Measurements from ENCODE around the gene ROBO1. TPM values are rescaled to one million over a fixed set of nuclear protein-coding genes. Genes with fewer than 3 reads are reported as not detected.
"Not testable (repeated sequence)": the region's sequence is repeated elsewhere in the genome, so short reads cannot be mapped to it uniquely, and the experiment has no call there.

The ROBO1 gene
- total RNA-seq, 2 experiments from 2014 or later, result 1.6 to 2.1 TPM

DNA sequence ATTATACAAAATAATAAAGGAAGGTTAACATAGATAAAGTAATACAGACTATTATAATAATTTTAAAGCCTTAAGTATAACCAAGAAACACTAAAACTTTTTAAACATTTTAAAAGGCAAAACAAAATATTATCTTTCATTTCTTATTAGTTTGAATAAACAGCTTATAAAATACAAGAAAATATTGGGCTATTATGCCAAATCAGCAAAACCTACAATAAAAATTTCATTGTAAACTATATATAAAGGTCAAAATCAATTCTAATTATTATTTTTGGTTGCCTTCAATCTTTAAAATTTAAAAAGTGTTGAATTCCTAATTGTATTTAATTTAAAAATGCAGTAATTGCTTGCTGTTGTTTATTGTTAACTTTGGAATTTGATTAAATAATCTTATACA lies 430.0 kb downstream of the ROBO1 start:
- POLR2A ChIA-PET, result no interaction called here
- CTCF ChIA-PET, result no interaction called here

DNA sequence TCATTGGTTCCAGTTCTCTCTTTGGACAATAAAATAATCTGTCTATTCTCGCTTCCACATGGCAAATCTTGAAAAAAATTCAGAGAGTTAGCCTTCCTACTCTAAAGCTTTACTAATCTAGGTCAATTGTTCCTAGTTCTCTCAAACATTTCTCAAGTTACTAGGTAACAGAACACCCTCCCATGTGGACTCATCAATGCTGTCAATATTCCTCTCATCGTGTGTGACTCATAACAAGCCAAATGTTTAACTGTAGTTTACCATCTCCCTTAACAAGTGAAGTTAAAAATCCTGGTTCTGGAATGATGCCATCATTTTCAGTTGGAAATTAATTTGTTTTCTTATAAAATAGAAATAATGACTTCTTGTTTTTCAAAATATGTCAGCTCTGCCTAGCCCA lies 438.6 kb downstream of the ROBO1 start:
- POLR2A ChIA-PET, result no interaction called here
- CTCF ChIA-PET, result no interaction called here

DNA sequence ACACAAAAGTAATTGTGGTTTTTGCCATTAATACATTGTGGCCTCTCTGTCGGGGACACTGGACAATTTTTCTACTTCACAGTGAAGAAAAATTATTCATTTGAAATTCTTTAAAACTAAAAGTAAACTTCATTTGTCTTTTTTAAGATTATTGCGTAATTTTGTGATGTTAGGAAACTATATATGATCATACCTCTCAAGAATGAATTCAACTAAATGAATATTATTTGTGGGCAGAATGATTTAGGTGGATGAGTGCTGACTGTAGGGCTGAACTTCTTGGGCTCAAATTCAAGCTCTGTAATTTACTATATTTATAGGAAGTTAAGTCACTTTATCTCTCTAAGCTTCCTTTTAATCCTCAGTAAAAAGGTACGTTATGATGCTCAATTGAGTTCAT lies 441.2 kb downstream of the ROBO1 start:
- ChIA-PET POLR2A (no interaction called here), CTCF (no interaction called here)

DNA sequence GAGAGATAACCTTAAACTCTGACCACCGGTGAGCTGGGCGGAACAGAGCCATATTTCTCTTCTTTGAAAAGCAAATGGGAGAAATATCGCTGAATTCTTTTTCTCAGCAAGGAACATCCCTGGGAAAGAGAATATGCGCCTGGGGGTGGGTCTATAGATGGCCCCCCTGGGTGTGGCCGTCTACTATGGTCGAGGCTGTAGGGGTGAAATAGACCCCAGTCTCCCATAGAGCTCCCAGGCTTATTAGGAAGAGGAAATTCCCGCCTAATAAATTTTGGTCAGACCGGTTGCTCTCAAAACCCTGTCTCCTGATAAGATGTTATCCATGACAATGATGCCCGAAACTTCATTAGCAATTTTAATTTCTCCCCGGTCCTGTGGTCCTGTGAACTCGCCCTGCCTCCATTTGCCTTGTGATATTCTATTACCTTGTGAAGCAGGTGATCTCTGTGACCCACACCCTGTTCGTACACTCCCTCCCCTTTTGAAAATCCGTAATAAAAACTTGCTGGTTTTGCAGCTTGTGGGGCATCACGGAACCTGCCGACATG lies 441.9 kb downstream of the ROBO1 start:
- POLR2A ChIA-PET, CTCF ChIA-PET: not testable (repeated sequence)

DNA sequence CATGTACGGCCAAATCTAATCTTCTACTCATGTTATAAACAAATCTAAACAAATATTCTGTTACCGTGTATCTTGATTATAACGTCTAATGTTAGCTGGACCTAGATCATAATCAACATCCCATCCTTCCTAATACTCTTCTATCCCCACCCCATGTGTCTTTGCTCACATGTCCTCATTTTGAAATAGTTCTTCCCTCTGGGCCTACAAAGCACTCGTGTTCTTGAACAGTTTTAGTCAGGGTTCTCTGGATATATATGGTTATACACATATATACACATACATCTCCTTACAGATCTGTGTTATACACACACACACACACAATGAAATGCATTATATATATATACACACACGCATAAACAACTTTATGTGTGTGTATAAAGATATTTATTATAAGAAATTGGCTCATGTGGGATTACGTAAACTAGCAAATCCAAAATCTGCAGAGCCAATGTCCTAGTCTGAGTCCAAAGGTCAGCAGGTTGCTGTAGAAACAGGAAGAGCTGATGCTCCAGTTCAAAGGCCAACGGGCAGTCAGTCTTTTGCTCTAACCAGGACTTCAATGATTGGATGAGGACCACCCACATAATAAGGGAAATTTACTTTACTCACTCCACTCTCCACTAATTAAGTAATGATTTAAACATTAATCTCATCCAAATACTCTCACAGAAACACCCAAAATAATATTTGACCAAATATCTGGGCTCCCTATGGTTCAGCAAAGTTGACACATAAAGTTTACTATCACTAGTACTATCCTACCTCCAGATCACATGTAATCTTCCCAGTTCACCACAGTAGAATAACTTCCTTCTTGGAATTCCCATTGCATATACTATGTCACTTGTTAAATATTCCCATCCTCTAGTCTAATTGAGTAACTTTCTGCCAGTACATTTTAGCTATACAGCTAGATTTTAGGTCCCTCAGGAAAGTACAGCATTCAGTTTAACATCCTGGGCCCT lies 450.0 kb downstream of the ROBO1 start:
- ChIA-PET CTCF (no interaction called here), POLR2A (no interaction called here)

DNA sequence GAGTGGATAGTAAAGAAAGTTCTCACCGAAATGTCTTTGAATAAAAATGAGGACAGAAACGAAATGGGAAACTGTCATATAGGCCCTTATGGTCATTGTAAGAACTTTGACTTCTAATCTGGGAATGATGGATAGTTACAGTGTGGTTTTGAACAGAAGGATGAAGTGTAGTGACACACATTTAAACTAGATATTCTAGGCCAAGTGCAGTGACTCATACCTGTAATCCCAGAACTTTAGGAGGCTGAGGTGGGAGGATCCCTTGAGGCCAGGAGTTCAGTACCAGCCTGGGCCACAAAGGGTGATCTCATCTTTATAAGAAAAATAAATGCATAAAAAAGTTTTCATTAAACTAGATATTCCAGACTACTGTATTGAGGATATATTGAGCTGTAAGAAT lies 452.8 kb downstream of the ROBO1 start:
- ChIA-PET POLR2A (no interaction called here), CTCF (no interaction called here)

DNA sequence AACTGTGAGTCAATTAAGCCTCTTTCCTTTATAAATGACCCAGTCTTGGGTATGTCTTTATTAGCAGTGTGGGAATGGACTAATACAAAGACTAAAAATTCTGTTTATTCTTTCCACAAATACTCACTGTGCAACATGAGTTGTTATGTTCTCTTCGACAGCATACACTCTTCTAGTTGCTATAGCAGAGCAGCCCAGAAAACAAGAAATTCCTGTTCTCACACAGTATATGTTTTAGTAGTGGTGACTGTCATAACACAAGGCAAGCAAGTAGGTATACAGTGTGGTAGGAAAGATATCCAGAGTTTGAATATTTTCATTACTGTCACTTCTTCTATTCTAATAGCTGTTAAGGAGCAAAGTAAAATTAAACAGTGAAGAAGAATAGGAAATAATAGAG lies 453.3 kb downstream of the ROBO1 start:
- POLR2A ChIA-PET, result no interaction called here
- CTCF ChIA-PET, result no interaction called here

DNA sequence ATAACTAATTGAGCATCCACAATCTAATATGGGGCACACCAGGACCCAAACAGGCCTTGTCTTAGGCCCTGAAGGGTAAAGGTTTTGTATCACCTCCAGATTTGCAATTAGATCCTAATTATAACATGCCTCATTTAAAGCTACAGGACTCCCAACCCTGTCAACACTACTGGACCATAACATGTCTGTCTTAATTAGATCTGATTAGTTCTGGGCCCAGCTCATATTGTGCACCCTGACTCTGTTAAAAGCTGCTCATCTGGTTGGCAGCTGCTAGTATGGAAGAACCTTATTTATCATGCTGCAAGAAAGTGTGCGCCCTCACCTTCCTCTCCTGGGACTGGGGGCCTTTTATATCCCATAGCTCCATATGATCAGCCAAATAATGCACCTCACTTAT lies 457.8 kb downstream of the ROBO1 start:
- ChIA-PET CTCF (no interaction called here), POLR2A (no interaction called here)

DNA sequence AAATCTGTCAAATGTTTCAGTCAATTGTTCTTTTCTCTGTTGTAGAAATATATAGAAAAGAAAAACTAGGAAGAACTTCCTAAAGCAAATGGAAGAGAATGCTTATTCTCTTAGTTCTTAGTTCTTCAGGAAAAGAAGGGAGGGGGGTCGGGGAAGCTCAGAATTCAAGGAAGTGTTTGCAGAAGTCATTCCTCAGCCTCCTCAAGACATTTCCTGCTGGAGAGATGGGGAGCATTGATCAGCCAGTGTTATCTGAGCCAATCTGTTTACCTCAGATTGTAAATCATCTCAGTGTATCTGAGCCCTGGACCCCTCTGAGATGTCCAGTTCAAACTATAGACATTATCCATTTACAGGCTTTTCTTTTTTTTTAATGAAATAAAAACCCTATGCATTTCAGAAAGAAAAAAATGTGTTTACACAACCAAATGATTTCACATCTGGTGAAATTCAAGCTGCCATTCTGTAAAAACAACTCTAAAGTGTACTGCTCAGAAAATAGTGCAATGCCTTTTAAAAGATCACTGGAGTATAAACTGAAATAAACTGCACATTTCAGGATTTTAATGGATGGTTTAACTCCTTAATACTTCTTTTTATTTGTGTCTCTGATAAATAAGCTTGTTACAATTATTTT lies 460.7 kb downstream of the ROBO1 start:
- ChIA-PET POLR2A (no interaction called here), CTCF (interaction anchor here (0.7 kb wide), 1 partner anchor 138 kb away, joined by 3 read pairs; no protein-coding TSS in a partner anchor)

DNA sequence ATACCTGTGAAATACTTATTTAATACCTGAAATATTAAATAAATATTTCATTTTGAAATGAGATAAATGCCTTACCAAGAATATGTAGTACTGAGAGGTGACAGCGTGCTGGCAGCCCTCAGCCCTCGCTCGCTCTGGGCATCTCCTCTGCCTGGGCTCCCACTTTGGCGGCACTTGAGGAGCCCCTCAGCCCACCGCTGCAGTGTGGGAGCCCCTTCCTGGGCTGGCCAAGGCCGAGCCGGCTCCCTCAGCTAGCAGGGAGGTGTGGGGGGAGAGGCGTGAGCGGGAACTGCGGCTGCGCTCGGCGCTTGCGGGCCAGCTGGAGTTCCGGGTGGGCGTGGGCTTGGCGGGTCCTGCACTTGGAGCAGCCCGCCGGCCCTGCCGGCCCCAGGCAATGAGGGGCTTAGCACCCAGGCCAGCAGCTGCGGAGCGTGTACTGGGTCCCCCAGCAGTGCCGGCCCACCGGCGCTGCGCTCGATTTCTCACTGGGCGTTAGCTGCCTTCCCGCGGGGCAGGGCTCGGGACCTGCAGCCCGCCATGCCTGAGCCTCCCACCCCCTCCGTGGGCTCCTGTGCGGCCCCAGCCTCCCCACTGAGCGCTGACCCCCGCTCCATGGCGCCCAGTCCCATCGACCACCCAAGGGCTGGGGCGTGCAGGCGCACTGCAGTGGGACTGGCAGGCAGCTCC lies 467.7 kb downstream of the ROBO1 start:
- CTCF ChIA-PET, POLR2A ChIA-PET: not testable (repeated sequence)

DNA sequence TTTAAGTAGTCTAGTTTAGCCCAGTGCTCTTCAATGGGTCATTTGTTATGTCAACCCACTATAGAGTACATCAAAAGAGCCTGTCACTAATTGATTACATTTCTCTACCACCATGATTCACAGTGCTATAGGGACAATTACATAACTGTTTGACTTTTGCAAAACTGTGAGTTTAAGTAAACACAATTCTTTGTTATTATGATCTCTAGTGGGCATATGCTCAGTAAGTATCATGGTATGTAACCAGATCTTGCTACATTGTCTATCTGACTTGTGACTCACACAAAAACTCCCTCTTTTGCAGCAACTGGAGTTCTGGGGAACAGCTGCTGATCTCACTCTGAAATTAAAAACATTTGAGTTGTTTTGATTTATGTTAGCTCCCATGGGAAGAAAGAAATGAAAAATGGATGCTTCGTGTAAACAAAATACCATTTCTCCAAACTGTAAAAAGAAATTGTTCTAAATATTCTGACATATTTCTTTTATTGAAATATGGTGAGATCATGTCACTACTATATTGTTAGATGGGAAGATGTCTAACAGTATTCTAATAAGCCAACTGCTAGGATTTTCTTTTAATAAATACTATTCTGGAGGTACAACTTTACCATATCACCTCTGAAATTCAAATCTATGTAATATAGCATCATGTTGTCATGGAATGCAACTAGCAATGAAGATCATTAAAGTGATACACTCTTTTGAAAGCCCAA lies 470.4 kb downstream of the ROBO1 start:
- POLR2A ChIA-PET, result no interaction called here

DNA sequence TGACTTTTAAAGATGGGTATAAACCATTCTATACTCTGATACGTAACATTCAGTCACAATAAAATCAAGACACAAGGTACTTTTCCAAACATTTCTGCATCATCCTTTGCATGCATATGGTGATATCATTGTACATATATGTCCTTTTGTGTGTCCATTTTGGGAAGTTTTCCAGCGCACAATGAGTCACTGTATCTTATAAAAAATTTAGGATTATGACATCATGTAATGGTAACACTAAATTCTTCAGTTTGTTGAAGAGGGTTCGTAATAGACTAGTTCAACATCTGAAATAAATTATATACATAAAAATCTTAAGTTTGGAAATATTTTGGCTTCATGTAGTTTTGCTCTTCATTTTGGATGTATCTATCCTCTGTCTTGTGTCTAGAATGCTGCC lies 480.9 kb downstream of the ROBO1 start:
- POLR2A ChIA-PET, result no interaction called here
- CTCF ChIA-PET, result no interaction called here

More for the DNA sequence above, 470.4 kb downstream of the ROBO1 start:
- CTCF ChIA-PET, result no interaction called here

DNA sequence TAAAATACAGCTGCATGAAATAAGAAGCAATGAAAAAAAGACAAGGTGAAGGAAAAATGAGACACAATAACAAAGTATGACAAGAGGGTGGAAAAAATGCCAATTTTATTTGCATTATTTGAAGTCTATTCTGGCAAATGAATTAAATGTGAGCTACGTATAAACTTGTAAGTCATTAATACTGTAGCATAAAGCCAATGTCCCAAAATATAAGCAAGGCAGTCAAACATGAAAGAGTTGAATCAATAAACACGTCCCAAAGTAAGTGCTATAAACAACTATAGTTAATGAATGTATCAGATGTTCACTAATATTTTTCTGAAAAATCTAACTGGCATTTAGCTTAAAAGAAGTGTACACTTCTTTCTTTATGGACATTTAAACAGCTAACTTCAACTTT lies 481.9 kb downstream of the ROBO1 start:
- CTCF ChIA-PET, result no interaction called here
- POLR2A ChIA-PET, result no interaction called here

DNA sequence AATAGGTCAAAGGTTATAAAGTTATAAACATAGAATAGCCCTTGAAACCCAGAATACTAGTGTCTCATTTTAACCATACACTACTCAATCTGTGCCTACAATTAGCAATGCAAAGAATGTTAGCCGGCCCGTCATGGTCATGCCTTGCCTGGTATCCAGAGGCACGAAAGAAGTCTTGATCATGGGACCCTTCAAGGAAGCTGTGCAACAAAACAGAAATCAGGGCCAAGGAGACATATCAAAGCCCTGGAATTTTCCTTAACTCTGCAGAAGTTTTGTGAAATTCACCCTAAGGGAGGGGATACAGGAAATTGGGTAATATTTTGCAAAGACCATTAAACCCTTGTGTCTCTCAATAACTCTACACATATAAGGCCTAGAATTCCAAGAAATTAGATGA lies 482.4 kb downstream of the ROBO1 start:
- ChIA-PET POLR2A (no interaction called here), CTCF (no interaction called here)

DNA sequence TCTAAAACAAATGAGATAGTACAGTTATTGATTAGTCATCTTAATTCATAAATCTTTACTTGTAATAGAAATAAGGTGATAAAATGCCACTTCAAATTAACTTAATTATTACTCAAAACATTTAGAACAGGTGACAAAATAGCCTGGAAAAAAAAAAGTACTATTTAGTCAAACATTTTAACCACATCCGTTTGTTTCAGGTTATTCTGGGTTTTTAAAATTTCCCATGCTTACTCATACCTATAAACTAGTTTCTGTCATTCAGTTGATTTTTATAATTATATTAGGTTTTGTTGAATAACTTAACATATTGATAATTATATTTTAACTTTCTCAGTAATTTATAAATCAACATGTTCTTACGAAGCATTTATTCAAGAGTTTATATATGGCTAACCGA lies 483.0 kb downstream of the ROBO1 start:
- ChIA-PET POLR2A (no interaction called here), CTCF (no interaction called here)

DNA sequence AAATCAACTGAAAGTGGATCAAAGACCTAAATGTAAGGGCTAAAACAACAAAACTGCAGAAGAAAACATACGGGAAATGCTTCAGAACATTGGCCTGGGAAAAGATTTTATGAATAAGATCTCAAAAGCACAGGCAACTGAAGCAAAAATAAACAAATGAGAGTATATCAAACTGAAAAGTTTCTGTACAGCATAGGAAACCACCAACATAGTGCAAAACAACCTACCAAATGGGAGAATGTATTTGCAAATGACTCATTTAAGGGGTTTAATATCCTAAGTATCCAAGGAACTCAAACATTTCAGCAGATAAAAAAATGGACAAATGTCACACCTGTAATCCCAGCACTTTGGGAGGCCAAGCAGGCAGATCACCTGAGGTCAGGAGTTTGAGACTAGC lies 489.1 kb downstream of the ROBO1 start:
- ChIA-PET POLR2A (no interaction called here), CTCF (no interaction called here)

DNA sequence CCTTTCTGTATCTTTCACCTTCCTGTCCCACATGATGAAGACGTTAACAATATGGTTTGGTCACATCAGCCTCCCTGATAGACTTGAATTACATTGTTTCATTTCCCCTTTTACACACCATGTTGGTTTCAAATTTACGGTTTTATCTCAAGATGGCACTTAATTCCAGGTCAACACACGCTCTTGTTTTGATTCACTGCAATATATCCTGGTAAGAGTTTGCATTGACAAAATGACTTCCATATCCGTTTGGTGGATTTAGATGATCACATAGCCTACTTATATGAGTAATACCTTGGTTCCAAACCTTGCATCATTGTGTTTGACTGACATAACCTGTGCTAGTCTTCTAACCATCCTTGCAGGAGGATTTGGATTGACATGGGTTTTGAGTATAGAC lies 499.4 kb downstream of the ROBO1 start:
- ChIA-PET POLR2A (no interaction called here), CTCF (no interaction called here)

DNA sequence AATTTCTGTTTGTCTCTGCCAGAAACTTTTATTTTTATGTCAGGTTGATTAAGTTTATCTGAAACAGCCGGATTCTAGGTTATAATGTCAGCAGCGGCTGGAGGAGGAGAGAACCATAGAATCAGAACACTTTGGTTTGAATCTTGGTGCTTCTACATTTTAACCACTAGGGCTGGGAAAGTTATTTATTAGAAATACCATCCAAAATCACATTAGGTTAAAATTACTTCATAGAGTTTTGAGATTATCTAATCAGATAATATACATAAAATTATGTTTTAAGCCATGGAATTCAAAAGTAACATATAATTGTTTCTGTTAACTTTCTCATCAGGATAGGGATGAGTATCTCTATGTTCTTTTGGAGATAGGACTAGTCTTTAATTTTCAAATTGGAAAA lies 502.9 kb downstream of the ROBO1 start:
- POLR2A ChIA-PET, result no interaction called here
- CTCF ChIA-PET, result no interaction called here

DNA sequence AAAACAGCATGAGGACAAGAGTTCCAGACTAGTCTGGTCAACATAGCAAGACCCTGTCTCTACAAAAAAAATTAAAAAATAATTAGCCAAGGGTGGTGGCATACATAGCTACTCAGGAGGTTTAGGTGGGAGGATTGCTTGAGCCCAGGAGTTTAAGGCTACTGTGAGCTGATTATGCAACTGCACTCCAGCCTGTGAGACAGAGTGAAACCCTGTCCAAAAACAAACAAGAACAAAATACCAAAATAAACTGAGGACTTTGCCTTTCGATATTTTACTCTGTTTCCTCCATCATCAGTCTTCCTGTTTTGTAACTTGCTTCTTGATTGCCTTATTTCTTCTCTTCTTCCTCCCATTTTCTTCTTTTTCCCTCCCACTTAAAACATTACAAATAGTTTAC lies 504.4 kb downstream of the ROBO1 start:
- ChIA-PET POLR2A (no interaction called here), CTCF (no interaction called here)

DNA sequence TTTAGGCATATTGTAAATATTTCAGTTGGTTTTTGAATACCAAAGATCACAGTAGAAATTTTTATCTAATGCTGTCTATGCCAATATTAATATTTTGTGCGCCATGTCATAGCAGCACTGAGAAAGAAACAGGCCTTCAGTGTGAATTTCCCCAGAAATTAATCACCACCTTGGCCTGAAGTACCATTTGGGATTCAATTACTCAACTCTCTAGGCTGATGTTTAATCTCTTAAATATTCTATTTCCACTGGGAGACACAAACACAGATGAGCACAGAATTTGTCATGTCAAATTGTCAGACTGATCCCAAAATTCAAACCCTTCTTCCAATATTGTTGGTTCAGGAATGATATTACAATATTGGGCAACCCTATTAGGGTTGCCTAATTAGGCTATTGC lies 509.3 kb downstream of the ROBO1 start:
- ChIA-PET POLR2A (no interaction called here), CTCF (no interaction called here)
